Activated CD8-positive, alpha-beta T cell treated with anti-CD3 and anti-CD28 coated beads for 36 hours (primary cell): ENCODE results near the gene ZFHX3. TPM values are rescaled to one million over a fixed set of nuclear protein-coding genes. Genes with fewer than 3 reads are reported as not detected.

Source experiments
- ATAC-seq: fragments of 200-7000 bp; cut with Tn5 transposase; one replicate; pipeline ENCODE4 v1.10.0; 2021; ENCODE audit warnings: mild to moderate bottlenecking, moderate library complexity
- CTCF ChIA-PET: fragments of 350-600 bp; sonication (Branson Sonifier 250); formaldehyde crosslinking; loops from one replicate; lab custom pipeline; 2021; ENCODE audit warnings: antibody characterized with exemption; lab: Charles Lee
- POLR2A ChIA-PET: fragments of 350-600 bp; sonication (Branson Sonifier 250); formaldehyde crosslinking; loops from one replicate; lab custom pipeline; 2021; ENCODE audit warnings: antibody characterized with exemption; lab: Charles Lee
- DNase-seq: peaks from one replicate; pipeline ENCODE4 v3.0.0-alpha.2; 2020
- H3K27ac Mint-ChIP-seq: one replicate; pipeline ENCODE4 v1.8.0; 2021; ENCODE audit warnings: mild to moderate bottlenecking, mixed read lengths
- H3K27me3 Mint-ChIP-seq: one replicate; pipeline ENCODE4 v1.8.0; 2021; ENCODE audit warnings: mixed read lengths
- H3K36me3 Mint-ChIP-seq: one replicate; pipeline ENCODE4 v1.8.0; 2021; ENCODE audit warnings: low read depth, mixed read lengths
- H3K4me1 Mint-ChIP-seq: one replicate; pipeline ENCODE4 v1.8.0; 2021; ENCODE audit warnings: low read depth, mixed read lengths
- H3K4me3 Mint-ChIP-seq: one replicate; pipeline ENCODE4 v1.8.0; 2021; ENCODE audit warnings: mild to moderate bottlenecking, moderate library complexity, mixed read lengths
- H3K9me3 Mint-ChIP-seq: one replicate; pipeline ENCODE4 v1.8.0; 2021; ENCODE audit warnings: mixed read lengths
- intact Hi-C: fragments of 100-400 bp; cut with micrococcal nuclease; formaldehyde crosslinking; loops from one replicate; pipeline ENCODE4 v1.10.0; 2022
- total RNA-seq, 2 experiments: library from RNA; stranded (reverse); gene quantifications; one replicate each; pipeline ENCODE4 v1.2.3, GENCODE V29; 2021
- TF ChIP-seq, protein P1 (sequence below): fragments of 200-600 bp; IDR thresholded peaks from one replicate; pipeline ENCODE4 v1.8.0; 2022; ENCODE audit warnings: antibody characterized with exemption, mild to moderate bottlenecking

Gene ZFHX3
- total RNA-seq, 2 experiments from 2014 or later: 0.16 to 0.25 TPM

DNA sequence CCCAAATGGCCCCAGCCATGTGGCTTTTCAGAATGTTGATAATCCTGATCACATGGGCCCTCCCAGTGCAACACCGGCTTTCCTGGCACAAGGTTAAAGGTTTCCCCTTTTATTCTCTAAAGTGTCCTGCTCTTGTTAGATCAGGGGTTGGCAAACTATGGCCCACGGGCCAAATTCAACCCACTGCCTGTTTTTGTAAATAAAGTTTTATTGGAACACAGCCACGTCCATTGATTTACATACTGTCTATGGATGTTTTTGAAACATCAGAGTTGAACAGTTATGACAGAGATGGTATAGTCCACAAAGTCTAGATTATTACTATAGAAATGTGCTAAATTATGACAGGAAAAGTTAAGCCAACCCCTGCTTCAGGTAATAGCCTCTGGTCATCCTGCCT lies 157.3 kb downstream of the ZFHX3 start:
- TF ChIP-seq, protein P1, sequence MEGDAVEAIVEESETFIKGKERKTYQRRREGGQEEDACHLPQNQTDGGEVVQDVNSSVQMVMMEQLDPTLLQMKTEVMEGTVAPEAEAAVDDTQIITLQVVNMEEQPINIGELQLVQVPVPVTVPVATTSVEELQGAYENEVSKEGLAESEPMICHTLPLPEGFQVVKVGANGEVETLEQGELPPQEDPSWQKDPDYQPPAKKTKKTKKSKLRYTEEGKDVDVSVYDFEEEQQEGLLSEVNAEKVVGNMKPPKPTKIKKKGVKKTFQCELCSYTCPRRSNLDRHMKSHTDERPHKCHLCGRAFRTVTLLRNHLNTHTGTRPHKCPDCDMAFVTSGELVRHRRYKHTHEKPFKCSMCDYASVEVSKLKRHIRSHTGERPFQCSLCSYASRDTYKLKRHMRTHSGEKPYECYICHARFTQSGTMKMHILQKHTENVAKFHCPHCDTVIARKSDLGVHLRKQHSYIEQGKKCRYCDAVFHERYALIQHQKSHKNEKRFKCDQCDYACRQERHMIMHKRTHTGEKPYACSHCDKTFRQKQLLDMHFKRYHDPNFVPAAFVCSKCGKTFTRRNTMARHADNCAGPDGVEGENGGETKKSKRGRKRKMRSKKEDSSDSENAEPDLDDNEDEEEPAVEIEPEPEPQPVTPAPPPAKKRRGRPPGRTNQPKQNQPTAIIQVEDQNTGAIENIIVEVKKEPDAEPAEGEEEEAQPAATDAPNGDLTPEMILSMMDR: no peak
- no peak overlapping the region for H3K27ac Mint-ChIP-seq
- ChIA-PET CTCF (no interaction called here), POLR2A (no interaction called here)
- ATAC-seq (no peak), DNase-seq (no peak)
- H3K9me3 Mint-ChIP-seq: peaks cover 4% of the 10 kb centered on the region
- H3K27me3 Mint-ChIP-seq: peaks cover 2% of the 10 kb centered on the region
- H3K4me1 Mint-ChIP-seq: no peaks in the 10 kb centered on the region
- no peak overlapping the region for H3K4me3 Mint-ChIP-seq
- intact Hi-C loops: no loop called here
- H3K36me3 Mint-ChIP-seq: peaks cover 3% of the 10 kb centered on the region

DNA sequence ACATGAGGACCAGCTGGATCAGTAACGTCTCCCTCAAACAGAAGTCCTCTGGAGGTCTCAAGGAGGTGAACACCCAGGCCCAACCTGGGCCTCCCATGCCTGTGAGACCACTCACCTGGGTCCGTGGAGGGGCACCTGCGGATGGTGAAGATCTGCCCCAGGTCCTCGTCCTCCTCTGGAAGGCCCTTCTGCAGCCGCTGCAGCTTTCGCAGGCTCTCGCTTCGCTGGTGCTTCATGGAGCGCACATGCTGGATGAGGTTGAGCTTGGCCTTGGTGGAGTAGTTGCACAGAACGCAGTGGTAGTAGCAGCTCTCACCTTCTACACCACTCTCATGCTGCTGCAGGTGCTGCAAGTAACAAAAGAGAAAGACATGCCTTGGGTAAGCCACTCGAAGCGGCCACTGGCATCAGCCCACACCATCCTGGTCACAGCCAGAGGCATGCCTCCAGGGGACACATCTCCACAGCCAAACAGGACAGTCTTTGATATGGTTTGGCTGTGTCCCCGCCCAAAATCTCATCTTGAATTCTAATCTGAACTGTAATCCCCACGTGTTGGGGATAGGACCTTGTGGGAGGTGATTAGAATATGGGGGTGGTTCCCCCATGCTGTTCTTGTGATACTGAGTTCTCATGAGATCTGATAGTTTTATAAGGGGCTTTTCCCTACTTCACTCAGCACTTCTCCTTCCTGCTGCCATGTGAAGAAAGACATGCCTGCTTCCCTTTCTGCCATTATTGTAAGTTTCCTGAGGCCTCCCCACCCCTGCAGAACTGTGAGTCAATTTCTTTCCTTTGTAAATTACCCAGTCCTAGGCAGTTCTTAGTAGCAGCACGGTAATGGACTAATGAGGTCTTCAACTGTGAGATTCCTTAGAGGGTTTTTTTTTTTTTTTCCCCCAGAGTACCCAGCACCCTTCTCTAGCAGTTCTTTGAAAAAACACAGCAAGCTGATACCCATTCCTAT lies 158.0 kb downstream of the ZFHX3 start:
- H3K4me1 Mint-ChIP-seq: no peaks in the 10 kb centered on the region
- H3K36me3 Mint-ChIP-seq: peaks cover 3% of the 10 kb centered on the region
- TF ChIP-seq, protein P1: no peak
- POLR2A ChIA-PET: no interaction called here
- intact Hi-C loops: no loop called here
- ATAC-seq: no peak
- peaks cover 4% of the 10 kb centered on the region for H3K9me3 Mint-ChIP-seq
- H3K27ac Mint-ChIP-seq: no peak overlapping the region
- no peak overlapping the region for H3K4me3 Mint-ChIP-seq
- peaks cover 2% of the 10 kb centered on the region for H3K27me3 Mint-ChIP-seq
- CTCF ChIA-PET: no interaction called here
- DNase-seq: no peak

DNA sequence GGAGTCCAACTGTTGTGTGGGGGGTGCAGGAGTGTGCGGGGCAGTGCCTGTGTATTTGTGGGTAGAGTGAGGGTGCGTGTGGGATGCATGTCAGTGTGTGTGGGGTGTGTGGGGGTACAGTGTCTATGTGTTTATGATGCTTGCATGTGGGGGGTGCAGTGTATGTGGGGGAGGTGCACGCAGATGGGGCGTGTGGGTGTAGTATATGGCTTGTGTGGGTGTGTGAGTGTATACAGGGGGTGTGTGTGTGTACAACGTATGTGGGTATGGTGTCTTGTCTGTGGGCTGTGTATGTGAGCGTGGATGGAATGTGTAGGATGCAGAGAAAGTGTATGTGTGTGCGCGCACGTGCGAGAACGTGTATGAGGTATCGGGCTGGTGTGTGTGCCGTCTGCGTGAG lies 160.4 kb downstream of the ZFHX3 start:
- ATAC-seq (no peak), DNase-seq (no peak)
- intact Hi-C loops: no loop called here
- Mint-ChIP-seq H3K4me3 (no peak overlapping the region), H3K27ac (no peak overlapping the region), H3K27me3 (peaks cover 2% of the 10 kb centered on the region), H3K9me3 (peaks cover 4% of the 10 kb centered on the region), H3K36me3 (peaks cover 3% of the 10 kb centered on the region), H3K4me1 (no peaks in the 10 kb centered on the region)
- CTCF ChIA-PET: no interaction called here
- POLR2A ChIA-PET: no interaction called here
- TF ChIP-seq, protein P1: no peak

DNA sequence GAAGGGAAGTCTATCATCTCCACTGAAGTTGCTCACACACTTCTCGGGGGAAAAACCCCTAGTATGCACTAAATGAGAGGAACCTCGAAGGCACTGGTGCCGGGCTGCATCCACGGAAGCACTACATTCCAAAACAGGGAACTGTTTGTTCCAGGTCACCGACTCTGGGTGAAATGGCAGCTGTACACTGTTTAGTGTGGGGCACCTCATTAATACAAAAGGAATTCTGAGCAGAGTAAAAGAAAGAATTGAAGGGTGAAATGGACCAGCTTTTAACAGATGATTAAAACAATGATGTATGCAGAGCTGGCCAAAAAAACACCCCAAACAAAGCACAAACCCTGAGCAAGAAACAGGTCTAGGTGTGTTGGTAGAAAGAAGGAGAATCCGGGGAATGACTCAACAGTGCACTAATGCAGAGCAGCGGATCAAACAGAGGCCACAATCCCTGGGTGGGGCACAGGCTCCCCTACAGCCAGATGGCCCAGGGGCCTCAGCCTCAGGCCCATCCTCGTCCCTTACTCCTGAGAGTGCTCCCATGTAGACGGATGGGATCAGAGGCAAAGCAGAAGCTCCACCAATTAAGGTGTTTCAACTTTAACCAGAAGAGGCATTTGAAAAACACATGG lies 161.5 kb downstream of the ZFHX3 start:
- DNase-seq: no peak
- Mint-ChIP-seq H3K4me1 (no peaks in the 10 kb centered on the region), H3K4me3 (no peak overlapping the region), H3K27ac (no peak overlapping the region), H3K9me3 (peaks cover 4% of the 10 kb centered on the region), H3K36me3 (peaks cover 3% of the 10 kb centered on the region), H3K27me3 (no peaks in the 10 kb centered on the region)
- ChIA-PET POLR2A (no interaction called here), CTCF (no interaction called here)
- intact Hi-C loops: no loop called here
- TF ChIP-seq, protein P1: no peak
- ATAC-seq: no peak

DNA sequence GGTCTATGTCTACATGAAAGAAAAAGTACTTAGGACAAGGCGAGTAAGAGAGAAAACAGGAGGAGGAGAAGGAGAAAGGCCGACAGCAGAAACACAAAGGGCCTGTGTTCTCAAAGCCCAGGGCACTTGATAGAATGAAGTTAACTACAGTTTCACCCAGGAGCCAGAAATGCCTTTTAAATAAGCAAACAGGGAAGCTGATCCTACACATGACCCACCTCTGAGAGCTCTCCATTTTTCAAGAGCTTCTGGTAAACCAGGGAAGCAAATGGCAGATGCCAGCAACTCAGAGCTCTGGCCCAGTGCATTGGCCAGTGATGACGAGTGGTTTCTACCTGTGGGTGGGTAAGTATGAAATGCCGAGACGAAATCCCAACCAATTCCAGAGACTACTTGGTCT lies 163.4 kb downstream of the ZFHX3 start:
- no peaks in the 10 kb centered on the region for H3K9me3 Mint-ChIP-seq
- no peaks in the 10 kb centered on the region for H3K27me3 Mint-ChIP-seq
- H3K4me1 Mint-ChIP-seq: no peaks in the 10 kb centered on the region
- no peak for DNase-seq
- intact Hi-C loops: no loop called here
- H3K36me3 Mint-ChIP-seq: no peaks in the 10 kb centered on the region
- TF ChIP-seq, protein P1: no peak
- no peak overlapping the region for H3K4me3 Mint-ChIP-seq
- H3K27ac Mint-ChIP-seq: no peak overlapping the region
- CTCF ChIA-PET: no interaction called here
- POLR2A ChIA-PET: no interaction called here
- no peak for ATAC-seq
